Measurements from ENCODE around the gene CX3CL1.

CX3CL1 gene

DNA sequence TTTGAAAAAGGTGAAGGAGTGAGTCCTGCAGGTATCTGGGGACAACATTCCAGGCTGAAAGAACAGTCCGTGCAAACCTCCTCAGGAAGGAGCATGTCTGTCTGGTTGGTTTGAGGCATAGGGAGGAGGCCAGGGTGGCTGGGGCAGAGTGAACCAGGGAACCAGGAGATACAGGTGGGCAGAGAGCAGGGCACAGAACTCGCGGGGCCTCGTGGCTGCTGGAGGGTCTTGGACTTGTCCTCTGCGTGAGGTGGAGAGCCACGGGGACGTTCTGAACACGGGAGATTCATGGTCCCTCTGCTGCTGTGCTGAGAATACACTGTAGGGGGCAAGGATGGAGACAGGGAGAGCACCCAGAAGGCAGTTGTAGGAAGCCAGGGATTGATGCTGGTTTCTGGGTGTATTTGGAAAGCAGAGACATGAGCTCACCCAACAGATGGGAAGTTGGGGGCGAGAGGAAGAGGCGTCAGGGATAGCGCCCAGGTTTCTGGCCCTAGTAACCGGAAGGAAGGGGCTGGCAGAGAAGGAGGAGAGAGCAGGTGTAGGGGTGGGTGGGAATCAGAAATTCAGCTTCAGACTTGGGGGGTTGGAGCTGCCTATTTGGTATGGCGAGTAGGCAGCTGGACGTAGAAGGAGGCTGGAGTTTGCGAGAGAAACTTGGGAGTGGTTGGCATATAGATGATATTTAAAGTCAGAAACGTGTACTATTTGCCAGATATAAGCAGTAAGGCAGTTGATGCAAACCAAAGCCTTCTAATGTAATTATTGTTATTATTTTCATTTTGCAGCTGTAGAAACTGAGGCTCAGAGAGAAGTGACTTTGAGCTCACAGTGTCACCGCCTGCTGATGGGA, 31.9 kb downstream of the CX3CL1 start, which contains the start of gene CCL17:
TSS of gene CCL17 (plus strand) at position 803 of the 853 bp plus-strand sequence. CDS start 9,166 bp downstream, outside the sequence.
- DNase-seq (ENCODE audit: low read depth in 2 of 2, low spot score in 1 of 2): no peak

GRCh38 chr16:57405097-57405496, 32.8 kb downstream of the CX3CL1 start:
- no peak for DNase-seq (ENCODE audit: low read depth in 2 of 2, low spot score in 1 of 2)

DNA sequence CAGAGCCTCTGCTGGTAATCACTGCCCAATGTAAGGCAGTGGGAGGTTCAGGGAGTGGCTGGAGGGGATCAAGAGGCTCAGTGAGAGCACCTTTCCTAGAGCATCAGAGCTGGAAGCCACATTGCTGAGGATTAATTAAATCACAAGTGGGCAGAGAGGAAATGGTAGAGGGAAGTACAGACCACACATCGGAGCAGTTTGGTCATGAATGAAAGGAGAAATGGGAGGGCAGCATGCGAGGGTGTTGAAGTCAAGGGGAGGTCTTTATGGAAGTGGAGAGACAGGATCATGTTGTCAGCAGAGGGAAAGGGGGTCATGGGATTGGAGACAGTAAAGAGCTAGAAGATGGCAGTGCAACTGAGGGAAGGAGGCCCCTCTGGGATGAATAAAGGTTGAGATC, 34.6 kb downstream of the CX3CL1 start:
- DNase-seq (ENCODE audit: low read depth in 2 of 2, low spot score in 1 of 2): no peak

DNA sequence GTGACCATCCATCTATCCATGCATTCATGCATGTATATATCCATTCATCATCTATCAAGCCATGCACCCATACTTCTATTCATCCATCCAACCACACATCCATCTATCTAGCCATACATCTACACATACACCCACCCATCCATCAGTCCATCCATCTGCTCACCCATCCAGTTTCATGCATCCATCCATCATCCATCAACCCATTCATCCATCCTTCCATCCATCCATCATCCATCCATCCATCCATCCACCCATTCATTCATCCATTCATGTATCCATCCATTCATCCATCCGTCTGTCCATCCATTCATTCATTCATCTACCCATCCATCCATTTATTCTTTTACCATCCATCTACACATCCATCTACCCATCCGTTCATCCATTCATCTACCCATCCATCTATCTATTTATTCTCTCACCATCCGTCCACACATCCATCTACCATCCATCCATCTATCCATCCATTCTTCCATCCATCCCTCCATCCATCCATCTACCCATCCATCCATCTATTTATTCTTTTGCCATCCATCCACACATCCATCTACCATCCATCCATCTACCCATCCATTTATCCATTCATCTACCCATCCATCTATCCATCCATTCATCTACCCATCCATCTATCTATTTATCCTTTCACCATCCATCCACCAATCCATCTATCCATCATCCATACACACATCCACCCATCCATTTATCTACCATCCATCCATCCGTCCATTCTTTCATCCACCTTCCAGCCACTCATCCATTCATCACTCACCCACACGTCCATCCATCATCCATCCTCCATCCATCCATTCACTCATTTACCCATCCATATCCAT, 35.4 kb downstream of the CX3CL1 start:
- DNase-seq (ENCODE audit: low read depth in 2 of 2, low spot score in 1 of 2): no peak

- DNase-seq (ENCODE audit: low read depth in 2 of 2, low spot score in 1 of 2): no peak
These were observed 36.8 kb downstream of the CX3CL1 start for GRCh38 chr16:57409065-57409464.

GRCh38 chr16:57409870-57410587, 37.7 kb downstream of the CX3CL1 start:
- no peak for DNase-seq (ENCODE audit: low read depth in 2 of 2, low spot score in 1 of 2)

GRCh38 chr16:57411362-57411976, 39.2 kb downstream of the CX3CL1 start:
- DNase-seq (ENCODE audit: low read depth in 2 of 2, low spot score in 1 of 2): no peak

DNA sequence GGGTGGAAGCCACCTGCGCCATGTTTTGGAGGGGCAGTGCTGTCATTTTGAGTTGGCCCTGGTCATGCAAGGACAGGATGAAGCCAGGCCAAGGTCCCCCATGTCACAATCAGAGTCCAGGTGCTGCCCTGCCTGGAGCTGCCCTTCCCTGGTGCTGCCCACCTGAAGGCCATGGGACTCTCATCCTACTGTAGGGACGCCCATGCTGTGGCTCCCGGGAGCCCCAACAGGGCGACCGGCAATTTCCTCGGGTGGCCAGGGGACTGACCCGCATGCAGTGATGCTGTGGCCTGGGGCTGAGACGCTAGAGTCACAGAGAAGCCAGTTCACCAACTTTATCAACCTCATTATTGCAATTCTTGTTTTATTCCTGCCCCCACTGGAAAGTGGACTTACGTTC, 40.3 kb downstream of the CX3CL1 start:
- DNase-seq (ENCODE audit: low read depth in 2 of 2, low spot score in 1 of 2): no peak

- DNase-seq (ENCODE audit: low read depth in 2 of 2, low spot score in 1 of 2): no peak
These were observed 41.0 kb downstream of the CX3CL1 start for GRCh38 chr16:57413301-57413730.

DNA sequence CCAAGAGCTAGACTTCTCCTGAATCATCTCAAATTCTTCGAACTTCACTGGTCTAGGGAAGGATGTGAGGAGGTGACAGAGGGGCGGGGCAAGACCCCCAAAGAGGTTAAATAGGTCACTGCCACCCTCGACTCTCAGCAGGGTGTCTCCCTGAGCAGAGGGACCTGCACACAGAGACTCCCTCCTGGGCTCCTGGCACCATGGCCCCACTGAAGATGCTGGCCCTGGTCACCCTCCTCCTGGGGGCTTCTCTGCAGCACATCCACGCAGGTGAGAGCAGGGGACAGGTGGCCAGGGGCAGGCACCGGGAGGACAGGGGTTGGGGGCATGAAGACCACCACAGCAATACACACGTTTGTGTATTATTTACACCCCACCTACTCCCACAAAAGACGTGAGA, 41.4 kb downstream of the CX3CL1 start:
- no peak for DNase-seq (ENCODE audit: low read depth in 2 of 2, low spot score in 1 of 2)

GRCh38 chr16:57416084-57416483, 43.8 kb downstream of the CX3CL1 start:
- DNase-seq (ENCODE audit: low read depth in 2 of 2, low spot score in 1 of 2): no peak

GRCh38 chr16:57419506-57419905, 47.2 kb downstream of the CX3CL1 start:
- no peak for DNase-seq (ENCODE audit: low read depth in 2 of 2, low spot score in 1 of 2)

GRCh38 chr16:57422026-57422944, 50.0 kb downstream of the CX3CL1 start:
- no peak for DNase-seq (ENCODE audit: low read depth in 2 of 2, low spot score in 1 of 2)

- DNase-seq (ENCODE audit: low read depth in 2 of 2, low spot score in 1 of 2): no peak
These were observed 50.9 kb downstream of the CX3CL1 start for GRCh38 chr16:57423152-57423551.

DNA sequence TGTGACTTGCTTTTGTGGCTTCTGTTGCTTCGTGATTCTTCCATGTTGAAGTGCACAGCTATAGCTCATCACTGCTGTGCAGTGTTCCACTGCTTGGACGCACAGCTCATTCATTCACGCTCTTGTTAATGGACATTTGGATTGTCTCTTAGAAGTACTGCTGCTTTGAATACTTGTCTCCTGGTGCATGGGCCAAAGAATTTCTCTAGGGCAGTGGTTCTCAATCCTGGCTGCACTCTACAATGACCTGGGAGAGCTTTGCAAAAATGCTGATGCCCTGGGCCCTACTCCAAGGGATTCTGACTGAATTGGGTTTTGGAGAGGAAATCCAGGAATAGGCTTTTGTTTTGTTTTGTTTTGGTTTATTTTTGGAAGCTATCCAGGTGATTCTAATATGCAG, 52.3 kb downstream of the CX3CL1 start:
- DNase-seq (ENCODE audit: low read depth in 2 of 2, low spot score in 1 of 2): no peak

DNA sequence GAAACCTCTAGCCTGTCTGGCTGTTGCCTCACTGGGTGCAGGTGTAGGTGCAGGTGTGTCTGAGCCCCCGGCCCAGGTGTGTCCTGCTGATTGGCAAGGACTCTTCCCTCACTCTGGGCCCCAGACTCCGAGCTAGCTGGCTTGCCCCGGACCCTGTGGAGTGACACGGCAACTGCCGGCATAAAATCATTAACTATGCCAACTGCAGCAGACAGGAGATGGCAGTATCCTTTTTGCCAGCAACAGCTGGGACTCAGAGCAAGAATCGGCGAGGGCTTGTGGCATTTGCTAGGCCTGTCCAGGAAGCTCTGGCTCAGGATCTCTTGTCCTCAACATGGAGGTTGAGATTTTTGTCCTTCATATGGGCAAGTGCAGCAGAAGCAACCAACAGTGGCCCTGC, 54.1 kb downstream of the CX3CL1 start:
- DNase-seq (ENCODE audit: low read depth in 2 of 2, low spot score in 1 of 2): no peak

- DNase-seq (ENCODE audit: low read depth in 2 of 2, low spot score in 1 of 2): no peak
These were observed 55.0 kb downstream of the CX3CL1 start for GRCh38 chr16:57427307-57427706.

DNA sequence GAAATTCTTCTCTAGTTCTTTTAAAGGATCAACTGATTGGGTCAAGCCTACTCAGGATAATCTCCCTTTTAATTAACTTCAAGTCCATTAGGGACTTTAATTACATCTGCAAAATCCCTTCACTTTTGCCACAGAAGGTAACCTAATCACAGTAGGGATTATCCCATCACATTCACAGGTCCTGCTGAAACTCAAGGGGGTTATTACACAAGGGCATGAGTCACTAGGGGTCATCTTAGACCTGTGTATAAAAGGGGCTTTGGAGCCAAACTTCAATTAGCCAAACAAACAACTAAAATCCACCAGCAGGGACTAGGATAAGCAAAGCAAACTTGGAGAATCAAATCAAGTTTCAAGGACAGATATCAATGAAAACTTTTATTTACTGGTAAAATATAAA, 55.5 kb downstream of the CX3CL1 start:
- no peak for DNase-seq (ENCODE audit: low read depth in 2 of 2, low spot score in 1 of 2)

DNA sequence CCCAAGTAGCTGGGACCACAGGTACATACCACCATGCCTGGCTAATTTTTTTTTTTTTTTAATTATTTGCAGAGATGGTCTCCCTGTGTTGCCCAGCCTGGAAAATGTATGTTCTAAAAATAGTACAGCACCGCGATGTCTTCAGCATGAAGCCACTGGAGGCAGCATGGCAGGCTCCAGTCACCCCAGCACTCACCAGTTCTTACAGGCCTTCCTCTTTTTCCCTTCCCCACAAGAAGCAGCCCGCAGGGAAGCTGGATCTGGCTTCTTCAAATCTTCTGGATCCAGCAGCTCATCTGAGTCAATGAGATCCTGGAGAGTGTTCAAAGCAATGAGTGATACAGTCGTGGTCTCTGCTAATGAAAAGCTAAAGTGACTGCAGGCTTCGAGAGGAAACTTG, 58.7 kb downstream of the CX3CL1 start:
- DNase-seq (ENCODE audit: low read depth in 2 of 2, low spot score in 1 of 2): no peak

GRCh38 chr16:57432505-57432904, 60.2 kb downstream of the CX3CL1 start:
- no peak for DNase-seq (ENCODE audit: low read depth in 2 of 2, low spot score in 1 of 2)

Measured in stimulated activated CD8-positive, alpha-beta memory T cell treated with anti-CD3 and anti-CD28 coated beads, Interleukin-4, amount 100 ng/mL, for 1 hour (primary cell).